Progenitor cell of endocrine pancreas (in vitro differentiated cells): Measurements from ENCODE around the gene WFDC2. TPM values are rescaled to one million over a fixed set of nuclear protein-coding genes. Genes with fewer than 3 reads are reported as not detected.

ENCODE experiments used
- DNase-seq: peaks from one replicate; pipeline ENCODE4 v3.0.0; 2021; ENCODE audit warnings: low spot score; ENCODE audit not compliant: unreplicated experiment
- H3K27ac Mint-ChIP-seq: 2 replicates; pipeline ENCODE4 v1.8.0; 2021; ENCODE audit warnings: mild to moderate bottlenecking, moderate library complexity, mixed read lengths
- H3K27me3 Mint-ChIP-seq: 2 replicates; pipeline ENCODE4 v1.8.0; 2021; ENCODE audit warnings: mixed read lengths
- H3K36me3 Mint-ChIP-seq: 2 replicates; pipeline ENCODE4 v1.8.0; 2022; ENCODE audit warnings: mixed read lengths; ENCODE audit not compliant: insufficient read depth
- H3K4me1 Mint-ChIP-seq: 2 replicates; pipeline ENCODE4 v1.8.0; 2021; ENCODE audit warnings: low read depth, mixed read lengths
- H3K4me3 Mint-ChIP-seq: 2 replicates; pipeline ENCODE4 v1.8.0; 2021; ENCODE audit warnings: low read depth, mild to moderate bottlenecking, moderate library complexity, mixed read lengths
- H3K9me3 Mint-ChIP-seq: 2 replicates; pipeline ENCODE4 v1.8.0; 2021; ENCODE audit warnings: low read depth, mixed read lengths
- CTCF ChIP-seq: fragments of 200-600 bp; sonication (generic); IDR thresholded peaks from one replicate; pipeline ENCODE4 v1.5.0; 2021; ENCODE audit warnings: antibody characterized with exemption, mild to moderate bottlenecking; ENCODE audit not compliant: unreplicated experiment
- total RNA-seq: library from RNA; stranded (reverse); gene quantifications from 2 replicates; pipeline ENCODE4 v1.2.1, GENCODE V29; 2021

The WFDC2 gene
- total RNA-seq, 1 donor from 2014 or later, result 161 TPM

GRCh38 chr20:45445805-45446562 is 23.6 kb upstream of the WFDC2 start:
- H3K9me3 Mint-ChIP-seq, result no peaks in the 10 kb centered on the region
- no peak overlapping the region for H3K4me3 Mint-ChIP-seq
- no peak overlapping the region for H3K27ac Mint-ChIP-seq
- TF ChIP-seq CTCF, result peak; percentile 77
- no peaks in the 10 kb centered on the region for H3K27me3 Mint-ChIP-seq
- no peaks in the 10 kb centered on the region for H3K36me3 Mint-ChIP-seq
- H3K4me1 Mint-ChIP-seq, result peaks cover 30% of the 10 kb centered on the region
- peak; percentile 43 for DNase-seq

GRCh38 chr20:45448270-45448669 is 21.3 kb upstream of the WFDC2 start:
- TF ChIP-seq CTCF, result no peak
- H3K4me3 Mint-ChIP-seq, result no peak overlapping the region
- no peak for DNase-seq
- no peaks in the 10 kb centered on the region for H3K36me3 Mint-ChIP-seq
- H3K4me1 Mint-ChIP-seq, result peaks cover 22% of the 10 kb centered on the region
- H3K27me3 Mint-ChIP-seq, result peaks cover 5% of the 10 kb centered on the region
- no peaks in the 10 kb centered on the region for H3K9me3 Mint-ChIP-seq
- H3K27ac Mint-ChIP-seq, result no peak overlapping the region

GRCh38 chr20:45449528-45449927 is 20.0 kb upstream of the WFDC2 start:
- H3K36me3 Mint-ChIP-seq, result no peaks in the 10 kb centered on the region
- H3K9me3 Mint-ChIP-seq, result no peaks in the 10 kb centered on the region
- peaks cover 15% of the 10 kb centered on the region for H3K4me1 Mint-ChIP-seq
- TF ChIP-seq CTCF, result no peak
- H3K4me3 Mint-ChIP-seq, result no peak overlapping the region
- H3K27ac Mint-ChIP-seq, result no peak overlapping the region
- no peak for DNase-seq
- peaks cover 10% of the 10 kb centered on the region for H3K27me3 Mint-ChIP-seq

GRCh38 chr20:45450097-45450818 is 19.3 kb upstream of the WFDC2 start:
- Mint-ChIP-seq H3K36me3 (no peaks in the 10 kb centered on the region), H3K27ac (no peak overlapping the region), H3K4me1 (peaks cover 9% of the 10 kb centered on the region), H3K27me3 (peaks cover 10% of the 10 kb centered on the region), H3K9me3 (no peaks in the 10 kb centered on the region), H3K4me3 (no peak overlapping the region)
- no peak for DNase-seq
- peak; percentile 68 for TF ChIP-seq CTCF

- no peak for TF ChIP-seq CTCF
- no peak overlapping the region for H3K27ac Mint-ChIP-seq
- H3K27me3 Mint-ChIP-seq, result peaks cover 10% of the 10 kb centered on the region
- DNase-seq, result no peak
- no peaks in the 10 kb centered on the region for H3K9me3 Mint-ChIP-seq
- H3K36me3 Mint-ChIP-seq, result no peaks in the 10 kb centered on the region
- H3K4me3 Mint-ChIP-seq, result no peak overlapping the region
- no peaks in the 10 kb centered on the region for H3K4me1 Mint-ChIP-seq
Observed at GRCh38 chr20:45452238-45452637, 17.3 kb upstream of the WFDC2 start.
